ENCODE measurements around the gene CDKAL1. TPM values are rescaled to one million over a fixed set of nuclear protein-coding genes. Genes with fewer than 3 reads are reported as not detected.
A peak's percentile ranks its signal among the peaks of the same experiment; 100 is the strongest.

Gene CDKAL1
- total and polyA plus RNA-seq, 2 donors from 2014 or later, result 4.6 to 20.2 TPM

DNA sequence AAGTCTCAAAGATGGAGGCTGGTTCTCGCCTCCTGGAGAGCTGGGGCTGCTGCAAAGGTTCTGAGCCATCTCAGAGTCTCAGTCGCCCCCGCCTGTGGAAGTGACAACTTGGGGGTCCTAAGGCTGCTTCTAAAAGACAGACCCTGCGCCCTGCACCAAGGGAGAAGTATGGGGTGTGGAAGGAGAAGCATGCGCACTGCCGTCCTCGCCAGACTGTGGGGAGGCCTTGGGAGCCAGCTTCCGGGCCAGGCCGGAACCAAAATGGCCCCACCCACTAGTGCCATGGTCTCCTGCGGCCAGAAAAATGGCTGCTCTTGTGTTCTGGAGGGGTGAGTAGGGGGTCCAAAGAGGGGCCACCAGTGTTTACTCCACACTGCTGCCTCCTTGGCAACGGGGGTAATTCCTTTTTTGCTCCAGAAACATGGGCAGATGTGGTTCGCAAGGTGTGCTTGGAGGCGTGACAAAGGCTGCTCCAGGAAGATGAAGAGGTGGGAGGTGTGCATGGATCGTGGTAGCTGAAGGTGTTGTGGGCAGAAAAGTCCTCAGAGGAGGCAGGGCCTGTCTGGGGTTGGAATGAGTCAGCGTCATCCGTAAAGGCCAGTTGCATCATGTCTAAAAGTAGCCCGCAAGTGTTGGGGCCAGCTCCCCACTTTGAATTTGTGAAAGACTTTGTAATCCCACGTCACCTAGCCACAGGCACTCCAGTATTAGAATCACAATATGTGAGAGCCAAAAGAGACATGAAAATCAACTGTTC is 729.5 kb downstream of the CDKAL1 start:
- Histone ChIP-seq H3K9me3 (ENCODE audit: control insufficient read depth in 2 of 3, insufficient read depth in 1 of 3, low read length in 3 of 3) (no peaks in the 10 kb centered on the region), H3K4me1 (ENCODE audit: control insufficient read depth in 2 of 3, insufficient read depth in 2 of 3, low read depth in 1 of 3, low read length in 3 of 3) (no peaks in the 10 kb centered on the region), H3K36me3 (ENCODE audit: control insufficient read depth in 2 of 3, insufficient read depth in 3 of 3, low read length in 3 of 3) (no peaks in the 10 kb centered on the region), H3K9ac (ENCODE audit: low read length in 3 of 3) (no peak overlapping the region), H3K27me3 (ENCODE audit: control insufficient read depth, insufficient read depth, low read length) (no peaks in the 10 kb centered on the region), H3K27ac (ENCODE audit: low read depth in 2 of 2, low read length in 2 of 2) (no peak overlapping the region), H3K4me3 (ENCODE audit: low read length in 3 of 3) (no peak overlapping the region)
- TF ChIP-seq, protein P1, sequence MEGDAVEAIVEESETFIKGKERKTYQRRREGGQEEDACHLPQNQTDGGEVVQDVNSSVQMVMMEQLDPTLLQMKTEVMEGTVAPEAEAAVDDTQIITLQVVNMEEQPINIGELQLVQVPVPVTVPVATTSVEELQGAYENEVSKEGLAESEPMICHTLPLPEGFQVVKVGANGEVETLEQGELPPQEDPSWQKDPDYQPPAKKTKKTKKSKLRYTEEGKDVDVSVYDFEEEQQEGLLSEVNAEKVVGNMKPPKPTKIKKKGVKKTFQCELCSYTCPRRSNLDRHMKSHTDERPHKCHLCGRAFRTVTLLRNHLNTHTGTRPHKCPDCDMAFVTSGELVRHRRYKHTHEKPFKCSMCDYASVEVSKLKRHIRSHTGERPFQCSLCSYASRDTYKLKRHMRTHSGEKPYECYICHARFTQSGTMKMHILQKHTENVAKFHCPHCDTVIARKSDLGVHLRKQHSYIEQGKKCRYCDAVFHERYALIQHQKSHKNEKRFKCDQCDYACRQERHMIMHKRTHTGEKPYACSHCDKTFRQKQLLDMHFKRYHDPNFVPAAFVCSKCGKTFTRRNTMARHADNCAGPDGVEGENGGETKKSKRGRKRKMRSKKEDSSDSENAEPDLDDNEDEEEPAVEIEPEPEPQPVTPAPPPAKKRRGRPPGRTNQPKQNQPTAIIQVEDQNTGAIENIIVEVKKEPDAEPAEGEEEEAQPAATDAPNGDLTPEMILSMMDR (IDR thresholded peaks at IDR 0.05; ENCODE audit: borderline replicate concordance, extremely low read depth, insufficient read depth), result no peak
- FAIRE-seq, result no peak
- peak in 3 of 5 donors; percentile 63 to 72 (median 66) for DNase-seq
- intact Hi-C loops (cut with DNase I), result no loop called here

DNA sequence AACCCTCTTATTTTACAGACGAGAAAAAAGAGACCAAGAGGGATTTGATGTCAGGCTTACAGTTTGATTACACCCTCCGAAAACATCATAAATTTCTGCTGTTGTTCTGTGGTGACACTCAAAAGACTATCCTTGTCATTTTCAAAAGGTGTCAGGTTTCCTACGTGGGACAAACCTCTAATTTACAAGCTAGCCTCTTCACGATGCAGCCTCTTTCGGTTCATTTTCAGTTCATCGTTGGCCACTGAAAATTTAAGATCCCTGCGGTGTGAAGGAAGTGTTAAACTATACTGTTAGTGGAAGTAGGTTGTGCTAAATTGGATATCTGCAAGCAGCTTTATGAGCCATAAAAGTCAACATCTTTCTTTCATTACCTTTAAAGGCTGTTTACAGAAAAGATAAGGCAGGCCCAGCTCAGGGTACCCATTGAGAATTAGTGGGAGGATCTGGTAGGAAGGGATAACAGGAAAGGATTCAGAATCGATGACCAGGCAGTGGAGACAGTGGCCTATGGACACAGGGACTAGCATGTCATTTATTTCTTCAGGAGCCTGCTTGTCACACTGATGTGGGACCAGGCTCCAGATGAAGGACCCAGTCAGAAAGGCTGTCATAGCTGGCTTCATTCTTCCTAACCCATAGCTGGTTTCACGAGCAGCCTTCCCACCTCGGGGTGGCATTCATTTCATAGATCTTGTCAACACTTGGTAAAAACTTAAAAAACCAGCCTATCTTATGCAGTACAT is 730.2 kb downstream of the CDKAL1 start:
- TF ChIP-seq, protein P1 (IDR thresholded peaks at IDR 0.05; ENCODE audit: borderline replicate concordance, extremely low read depth, insufficient read depth), result no peak
- intact Hi-C loops (cut with DNase I), result no loop called here
- H3K9ac ChIP-seq (ENCODE audit: low read length in 3 of 3), result no peak overlapping the region
- H3K36me3 ChIP-seq (ENCODE audit: control insufficient read depth in 2 of 3, insufficient read depth in 3 of 3, low read length in 3 of 3), result no peaks in the 10 kb centered on the region
- H3K27me3 ChIP-seq (ENCODE audit: control insufficient read depth, insufficient read depth, low read length), result no peaks in the 10 kb centered on the region
- no peak overlapping the region for H3K4me3 ChIP-seq (ENCODE audit: low read length in 3 of 3)
- no peaks in the 10 kb centered on the region for H3K4me1 ChIP-seq (ENCODE audit: control insufficient read depth in 2 of 3, insufficient read depth in 2 of 3, low read depth in 1 of 3, low read length in 3 of 3)
- no peak overlapping the region for H3K27ac ChIP-seq (ENCODE audit: low read depth in 2 of 2, low read length in 2 of 2)
- DNase-seq (peak in 3 of 5 donors; percentile 73 to 92 (median 86)), FAIRE-seq (no peak)
- H3K9me3 ChIP-seq (ENCODE audit: control insufficient read depth in 2 of 3, insufficient read depth in 1 of 3, low read length in 3 of 3), result no peaks in the 10 kb centered on the region

DNA sequence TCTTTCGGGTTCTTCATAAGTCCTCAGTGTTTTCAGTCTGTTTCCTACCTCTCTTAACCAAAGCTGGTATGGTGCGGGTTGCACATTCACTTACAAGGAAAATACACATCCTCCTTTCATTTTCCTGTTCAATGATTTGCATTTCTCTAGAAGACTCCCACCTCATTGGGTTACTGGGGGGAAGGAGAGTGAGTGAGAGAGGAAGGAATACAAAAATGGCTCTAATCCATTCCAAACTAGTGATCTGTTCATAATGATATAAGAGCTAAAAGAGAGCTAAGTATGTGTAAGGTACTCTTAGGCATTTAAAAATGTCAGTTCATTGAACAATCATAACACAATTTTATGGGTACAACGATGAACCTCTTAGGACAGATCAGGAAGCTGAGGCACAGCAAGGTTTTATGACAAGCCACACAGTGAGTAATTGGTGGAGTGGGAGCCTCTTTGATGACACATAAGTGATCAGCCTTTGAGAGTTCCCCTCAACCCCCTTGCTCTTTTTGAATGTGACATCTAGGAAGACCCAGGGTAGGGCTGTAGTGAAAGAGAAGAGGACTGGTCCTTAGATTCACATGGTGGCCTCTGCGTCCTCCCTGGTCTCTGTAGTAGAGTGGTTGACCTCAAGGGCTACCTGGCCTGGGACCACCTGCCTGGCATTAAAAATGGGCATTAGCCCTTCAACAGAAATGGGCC is 730.9 kb downstream of the CDKAL1 start:
- no peak overlapping the region for H3K9ac ChIP-seq (ENCODE audit: low read length in 3 of 3)
- H3K27me3 ChIP-seq (ENCODE audit: control insufficient read depth, insufficient read depth, low read length), result no peaks in the 10 kb centered on the region
- H3K4me1 ChIP-seq (ENCODE audit: control insufficient read depth in 2 of 3, insufficient read depth in 2 of 3, low read depth in 1 of 3, low read length in 3 of 3), result no peaks in the 10 kb centered on the region
- TF ChIP-seq, protein P1 (IDR thresholded peaks at IDR 0.05; ENCODE audit: borderline replicate concordance, extremely low read depth, insufficient read depth), result no peak
- intact Hi-C loops (cut with DNase I), result no loop called here
- DNase-seq (peak in 2 of 5 donors; percentile 66 to 67), FAIRE-seq (no peak)
- H3K9me3 ChIP-seq (ENCODE audit: control insufficient read depth in 2 of 3, insufficient read depth in 1 of 3, low read length in 3 of 3), result no peaks in the 10 kb centered on the region
- no peaks in the 10 kb centered on the region for H3K36me3 ChIP-seq (ENCODE audit: control insufficient read depth in 2 of 3, insufficient read depth in 3 of 3, low read length in 3 of 3)
- no peak overlapping the region for H3K27ac ChIP-seq (ENCODE audit: low read depth in 2 of 2, low read length in 2 of 2)
- no peak overlapping the region for H3K4me3 ChIP-seq (ENCODE audit: low read length in 3 of 3)

All from kidney (tissue), 14 donors.